GM18909 (cell line): Measurements from ENCODE around the gene GPATCH8.
"Not testable (repeated sequence)": the region's sequence is repeated elsewhere in the genome, so short reads cannot be mapped to it uniquely, and the experiment has no call there.

Source experiments
- ATAC-seq: cut with Tn5 transposase; IDR thresholded peaks from one replicate; pipeline ENCODE4 v1.9.1; 2021; ENCODE audit warnings: mild to moderate bottlenecking; ENCODE audit not compliant: unreplicated experiment, poor library complexity

GPATCH8 gene

GRCh38 chr17:44400226-44400847 lies 102.9 kb downstream of the GPATCH8 start:
- ATAC-seq: no peak

DNA sequence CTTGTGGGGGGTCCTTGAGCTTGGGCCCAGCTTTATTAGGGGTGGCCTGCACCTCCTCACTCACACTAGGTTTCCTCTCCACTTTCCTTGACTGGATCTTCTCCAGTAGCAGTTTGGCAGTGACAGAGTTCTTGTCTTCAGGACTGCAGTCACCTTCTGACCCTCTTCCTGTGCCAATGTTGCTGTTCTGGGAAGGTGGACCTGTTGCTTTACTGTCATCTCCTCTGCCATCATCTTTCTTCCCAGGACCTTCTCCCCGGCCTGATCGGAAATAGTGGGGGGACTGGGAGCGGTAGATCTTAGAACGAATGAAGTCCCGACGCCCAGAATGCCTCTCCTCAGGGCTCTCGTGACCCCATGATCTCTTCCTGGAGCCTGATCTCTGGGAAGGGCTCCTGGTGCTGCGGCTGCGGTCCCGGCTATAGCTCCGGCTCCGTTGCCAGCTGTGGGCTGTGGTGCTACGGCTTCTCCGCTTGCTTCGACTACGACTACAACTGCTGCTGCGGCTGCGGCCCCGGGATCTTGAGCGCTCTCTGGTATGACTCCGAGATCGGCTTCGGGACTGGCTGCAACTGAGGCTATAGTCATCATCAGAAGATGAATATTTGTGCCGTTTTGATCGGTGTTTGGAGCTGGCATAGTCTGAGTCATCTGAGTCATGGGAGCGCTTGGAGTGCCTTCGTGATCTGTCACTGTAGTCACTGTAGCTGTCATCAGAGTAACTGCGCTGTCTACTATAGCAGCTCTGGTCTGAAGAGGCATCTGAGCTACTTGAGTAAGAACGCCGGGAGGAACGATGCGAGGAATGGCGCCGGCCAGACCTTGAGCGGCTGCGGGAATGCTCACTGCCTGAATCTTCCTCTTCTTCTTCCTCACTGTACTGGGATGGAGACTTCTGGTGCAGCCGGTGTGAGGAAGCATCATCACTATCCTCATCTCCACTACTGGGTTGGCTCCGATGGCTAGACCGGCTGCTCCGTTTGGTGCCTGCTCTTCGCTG lies 104.2 kb downstream of the GPATCH8 start:
- no peak for ATAC-seq

DNA sequence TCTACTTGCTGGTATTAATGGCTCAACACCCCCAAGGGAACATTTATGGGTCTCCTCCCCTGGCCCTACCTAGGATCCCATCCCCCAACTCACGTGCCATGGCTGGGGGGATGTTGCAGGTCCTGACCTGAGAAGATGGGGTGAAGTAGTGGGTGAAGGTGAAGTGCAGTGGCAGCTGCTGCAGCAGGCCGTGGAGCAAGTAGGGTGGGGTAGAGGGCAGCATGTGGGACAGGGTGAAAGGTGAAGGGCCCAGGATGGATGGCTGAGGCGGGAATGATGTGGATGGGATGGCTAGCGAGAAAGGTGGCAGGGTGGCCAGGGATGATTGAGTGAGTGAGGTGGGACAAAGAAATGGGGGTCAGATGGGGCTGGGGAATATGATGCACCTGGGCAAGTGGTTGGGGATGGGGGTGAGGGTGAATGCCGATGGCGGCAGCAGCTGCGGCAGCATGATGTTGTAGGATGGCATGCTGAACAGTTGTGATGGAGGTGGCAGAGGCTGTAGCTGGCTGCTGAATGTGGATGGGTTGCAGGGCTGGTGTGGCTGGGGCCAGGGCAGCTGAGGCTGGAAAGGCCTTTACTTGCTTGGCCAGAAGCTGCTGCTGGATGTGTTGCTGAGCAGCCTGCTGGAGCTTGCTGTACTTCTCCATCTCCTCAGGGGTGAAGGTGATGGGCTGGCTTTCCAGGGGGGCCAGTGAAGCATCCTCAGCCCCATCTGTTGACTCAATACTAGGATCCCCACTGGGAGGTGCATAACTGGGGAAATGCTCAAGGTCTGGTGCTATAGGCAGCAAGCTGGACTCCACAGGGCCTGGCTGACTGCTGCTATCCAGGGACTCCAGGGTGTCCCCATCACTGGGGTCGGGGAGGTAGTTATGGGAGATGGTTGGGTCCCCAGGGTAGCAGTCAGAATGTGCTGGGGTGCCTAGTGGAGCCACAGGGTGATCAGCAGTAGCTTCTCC lies 105.4 kb downstream of the GPATCH8 start:
- no peak for ATAC-seq

DNA sequence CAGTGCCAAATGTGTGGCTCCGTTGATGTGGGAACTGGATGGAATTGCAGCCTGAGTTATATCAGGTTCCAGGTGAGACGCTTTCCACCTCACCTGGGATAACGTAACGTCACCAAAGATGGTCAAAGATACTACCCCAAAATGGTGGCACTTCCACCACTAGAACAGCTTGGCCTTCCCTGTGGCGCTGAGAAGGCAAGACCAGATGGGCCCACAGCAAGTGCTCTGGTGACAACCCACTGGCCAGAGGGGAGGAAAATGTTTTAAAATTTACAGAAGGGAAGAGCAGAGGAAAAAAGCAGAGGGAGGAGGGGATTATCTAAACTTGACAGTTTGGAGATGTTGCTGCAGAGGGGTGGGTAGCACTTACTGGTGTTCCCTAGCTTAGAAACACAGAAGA lies 106.3 kb downstream of the GPATCH8 start:
- no peak for ATAC-seq

DNA sequence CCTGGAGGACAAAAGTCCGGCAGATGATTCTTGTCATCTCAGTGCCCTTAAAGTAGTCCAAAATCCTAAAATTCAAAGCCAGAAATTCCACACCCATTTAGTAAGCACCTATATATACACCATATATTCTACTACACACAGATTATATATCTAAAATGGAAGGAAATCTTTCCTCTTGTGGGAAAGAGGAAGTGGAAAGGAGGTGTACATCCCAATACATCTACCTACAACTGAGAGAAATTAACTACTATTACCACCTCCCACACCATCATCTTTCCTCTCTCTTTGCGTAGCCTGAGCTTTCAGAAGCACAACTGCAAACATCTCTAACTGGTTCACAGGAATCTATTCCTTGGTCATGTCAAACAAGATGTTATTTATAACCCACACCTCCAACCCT lies 108.4 kb downstream of the GPATCH8 start:
- ATAC-seq: no peak

GRCh38 chr17:44394112-44394511 lies 109.1 kb downstream of the GPATCH8 start:
- not testable (repeated sequence) for ATAC-seq

DNA sequence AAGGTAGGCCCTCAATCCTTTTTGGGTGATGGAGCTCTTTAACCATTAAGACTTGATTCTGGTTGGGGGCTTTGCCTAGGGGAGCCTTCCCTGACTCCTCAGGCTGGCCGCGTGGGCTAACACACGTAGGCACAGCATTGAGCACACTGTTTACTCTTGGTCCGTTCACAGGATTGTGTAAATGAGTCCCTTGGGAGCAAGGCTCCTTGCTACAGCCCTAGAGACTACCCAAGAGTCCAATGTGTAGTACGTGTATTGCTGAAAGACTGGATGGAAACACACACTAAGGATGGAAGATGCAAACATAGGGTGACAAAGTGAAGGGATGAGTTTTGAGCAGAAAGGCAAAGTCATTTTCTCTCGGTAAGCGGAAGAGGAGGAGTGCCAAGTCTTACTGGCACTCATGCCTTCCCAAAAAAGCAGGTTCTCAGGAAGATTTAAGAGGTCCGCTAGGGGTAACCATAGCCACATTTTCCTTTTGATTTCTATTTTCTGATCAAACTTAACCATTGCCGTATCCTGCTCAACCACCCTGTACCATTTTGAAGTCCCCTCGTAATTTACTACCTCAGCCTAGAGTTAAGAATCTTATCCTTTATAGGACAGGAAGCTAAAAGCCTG lies 112.8 kb downstream of the GPATCH8 start:
- ATAC-seq: no peak

- no peak for ATAC-seq
Measured at GRCh38 chr17:44389723-44390202, 113.4 kb downstream of the GPATCH8 start.

DNA sequence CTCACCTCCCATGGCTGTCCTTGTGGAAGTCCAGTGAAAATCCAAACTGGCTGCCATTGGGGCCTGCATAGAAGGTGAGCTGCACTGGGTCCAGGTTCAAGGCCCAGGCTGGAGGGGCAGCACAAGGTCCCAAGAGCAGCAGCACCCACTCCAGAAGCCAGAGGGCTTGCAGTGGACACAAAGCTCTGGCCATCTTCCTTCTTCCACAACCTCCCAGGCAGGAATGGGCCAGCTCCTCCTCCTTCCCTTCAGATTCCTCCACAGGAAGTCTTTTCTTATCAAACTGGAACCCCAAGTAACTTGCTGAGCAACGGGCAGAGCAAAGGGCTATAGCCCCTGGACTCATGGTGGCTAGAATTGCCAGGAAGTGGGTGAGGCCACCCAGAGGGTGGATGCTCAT lies 113.9 kb downstream of the GPATCH8 start, which contains the start of gene ITGA2B:
Gene ITGA2B (minus strand): TSS at position 369 of the 400 bp plus-strand sequence. CDS start 176 bp downstream, at position 193.
- ATAC-seq: no peak

DNA sequence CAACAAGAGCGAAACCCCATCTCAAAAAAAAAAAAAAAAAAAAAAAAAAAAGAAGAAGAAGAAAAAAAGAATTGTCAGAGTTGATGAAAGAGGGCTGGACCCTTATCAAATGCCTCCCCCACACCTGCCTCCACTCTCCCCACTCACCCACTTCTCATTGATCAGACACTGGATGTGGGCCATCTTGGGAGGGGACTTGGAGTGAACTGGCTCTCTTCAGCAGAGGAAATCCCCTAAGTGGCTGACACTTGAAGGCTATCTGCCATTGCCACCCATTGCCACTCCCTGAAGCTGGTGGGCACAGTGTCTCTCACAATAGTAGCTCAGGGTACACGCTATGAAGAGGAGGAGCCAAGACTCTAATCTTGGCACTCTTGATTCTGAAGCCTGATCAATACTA lies 115.4 kb downstream of the GPATCH8 start:
- ATAC-seq: no peak

- ATAC-seq: no peak
Measured at GRCh38 chr17:44386182-44386525, 117.1 kb downstream of the GPATCH8 start.

- no peak for ATAC-seq
Measured at GRCh38 chr17:44385287-44386181, 117.7 kb downstream of the GPATCH8 start.

- no peak for ATAC-seq
Measured at GRCh38 chr17:44384823-44385286, 118.4 kb downstream of the GPATCH8 start.

- ATAC-seq: no peak
Measured at GRCh38 chr17:44384281-44384822, 118.9 kb downstream of the GPATCH8 start.

DNA sequence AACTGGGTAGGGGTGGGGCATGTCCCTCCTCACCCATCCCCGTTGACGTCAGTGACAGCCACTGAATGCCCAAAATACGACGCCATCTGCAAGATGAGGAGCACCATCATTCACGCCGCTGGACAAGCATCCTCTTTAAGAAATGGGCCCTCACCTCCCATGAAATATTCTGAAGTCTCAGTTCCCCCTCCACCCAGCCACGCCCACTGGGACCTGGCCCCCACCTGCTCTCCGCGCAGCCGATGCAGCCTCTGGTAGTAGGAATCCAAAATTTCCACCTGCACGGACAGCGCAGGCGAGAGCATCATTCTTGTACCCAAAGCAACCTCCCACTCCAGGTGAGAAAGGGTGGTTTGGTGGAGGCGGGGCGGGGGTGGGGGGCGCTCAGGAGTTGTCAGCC lies 119.3 kb downstream of the GPATCH8 start:
- ATAC-seq: no peak

GRCh38 chr17:44383363-44383762 lies 119.8 kb downstream of the GPATCH8 start:
- no peak for ATAC-seq

- ATAC-seq: no peak
Measured at GRCh38 chr17:44382917-44383316, 120.3 kb downstream of the GPATCH8 start.

DNA sequence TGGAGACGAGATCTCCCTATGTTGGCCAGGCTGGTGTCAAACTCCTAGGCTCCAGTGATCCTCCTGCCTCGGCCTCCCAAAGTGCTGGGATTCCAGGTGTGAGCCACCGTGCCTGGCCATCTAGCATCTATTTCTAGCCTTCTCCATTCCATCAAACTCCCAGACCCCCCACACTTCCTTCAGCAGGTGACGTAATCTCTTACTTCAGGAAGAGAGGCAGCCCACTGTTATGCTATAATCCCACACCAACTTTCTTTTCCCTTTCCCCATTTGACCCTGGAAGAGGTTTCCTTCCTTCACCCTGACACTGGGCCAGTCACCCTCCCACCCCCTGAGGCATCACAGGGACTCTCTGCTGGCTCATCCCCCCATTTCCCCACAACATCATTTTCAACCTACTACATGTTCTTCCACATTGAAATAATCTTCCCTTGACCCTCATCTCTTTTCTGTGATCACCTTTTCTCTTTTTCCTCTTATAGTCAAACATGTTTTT lies 121.3 kb downstream of the GPATCH8 start:
- no peak for ATAC-seq
